Articular chondrocyte of knee joint (primary cell): Measurements from ENCODE around the gene TSSK6. TPM values are rescaled to one million over a fixed set of nuclear protein-coding genes. Genes with fewer than 3 reads are reported as not detected.

Experiments used
- total RNA-seq: library from RNA; depleted of rRNA; stranded (reverse); fragments of >200 nt; gene quantifications from 2 replicates; pipeline ENCODE4 v1.2.3, GENCODE V29; 2012

The TSSK6 gene
- 1.1 and 1.2 TPM in 2 replicates for total RNA-seq

DNA sequence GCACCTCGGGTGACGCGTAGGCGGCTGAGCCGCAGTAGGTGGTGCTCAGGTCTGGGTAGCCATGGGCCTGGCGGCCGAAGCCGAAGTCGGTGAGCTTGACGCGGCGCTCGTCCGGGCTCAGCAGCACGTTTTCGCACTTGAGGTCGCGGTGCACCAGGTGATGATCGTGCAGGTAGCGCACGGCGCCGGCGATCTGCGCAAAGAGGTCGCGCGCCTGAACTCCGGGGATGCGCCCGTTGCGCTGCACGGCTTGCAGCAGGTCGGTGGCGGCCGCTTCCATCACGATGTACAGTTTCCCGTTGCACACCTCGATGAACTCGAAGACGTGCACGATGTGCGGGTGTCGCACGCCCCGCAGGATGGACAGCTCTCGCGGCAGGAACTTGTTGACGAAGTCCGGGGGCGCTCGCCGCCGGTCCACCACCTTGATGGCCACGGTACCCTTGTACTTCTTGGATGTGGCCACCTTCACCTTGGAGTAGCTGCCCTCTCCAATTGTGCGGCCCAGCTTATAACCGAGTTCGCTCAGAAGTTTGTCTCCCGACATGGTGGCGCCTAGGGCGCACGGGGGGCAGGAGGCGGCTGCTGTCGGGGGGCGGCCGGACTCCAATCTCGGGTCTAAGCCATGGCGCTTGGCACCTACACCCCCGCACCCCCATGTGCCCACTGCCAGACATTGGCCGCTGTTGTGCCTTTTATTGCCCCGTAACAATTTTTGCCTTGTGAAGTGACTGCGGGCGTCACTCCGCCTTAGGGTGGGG is at the start of gene TSSK6:
Gene TSSK6 (minus strand): TSS at position 668 of the 761 bp plus-strand sequence. CDS start 121 bp downstream, at position 547.

DNA sequence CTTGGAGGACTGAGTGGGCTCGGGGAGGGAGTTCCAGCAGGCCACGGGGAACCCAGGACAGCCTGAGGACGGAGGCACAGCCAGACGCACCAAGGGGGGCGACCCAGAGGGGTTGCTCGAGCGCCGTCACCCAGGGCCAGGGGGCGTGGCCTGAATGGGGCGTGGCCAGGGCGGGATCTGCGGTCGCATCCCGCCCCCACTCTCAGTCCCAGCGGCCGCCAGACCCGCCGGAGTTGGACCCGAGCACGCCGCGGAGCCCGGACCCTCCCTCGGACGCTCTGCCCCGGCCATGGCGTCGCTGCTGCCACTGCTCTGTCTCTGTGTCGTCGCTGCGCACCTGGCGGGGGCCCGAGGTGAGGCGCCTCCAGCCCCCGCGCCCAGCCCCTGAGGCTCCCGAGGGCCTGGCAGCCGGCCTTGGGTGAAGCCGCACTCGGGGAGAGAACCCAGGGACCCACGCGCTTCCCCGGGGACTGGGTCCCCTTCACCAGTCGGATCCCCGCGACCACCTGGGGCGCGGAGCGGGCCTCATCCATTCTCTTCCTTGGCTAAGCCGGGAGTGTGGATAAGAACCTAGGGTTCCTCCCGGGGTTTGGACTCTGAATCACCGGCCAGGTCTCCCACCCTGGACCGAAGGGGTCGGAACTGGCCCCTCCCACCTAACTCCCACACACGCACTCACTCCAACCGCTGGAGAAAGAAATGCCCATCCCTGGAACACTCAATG is 22.9 kb upstream of the TSSK6 start, which contains the start of gene CILP2:
Gene CILP2 (plus strand): TSS at position 205 of the 724 bp plus-strand sequence. CDS start 85 bp downstream, at position 290.

DNA sequence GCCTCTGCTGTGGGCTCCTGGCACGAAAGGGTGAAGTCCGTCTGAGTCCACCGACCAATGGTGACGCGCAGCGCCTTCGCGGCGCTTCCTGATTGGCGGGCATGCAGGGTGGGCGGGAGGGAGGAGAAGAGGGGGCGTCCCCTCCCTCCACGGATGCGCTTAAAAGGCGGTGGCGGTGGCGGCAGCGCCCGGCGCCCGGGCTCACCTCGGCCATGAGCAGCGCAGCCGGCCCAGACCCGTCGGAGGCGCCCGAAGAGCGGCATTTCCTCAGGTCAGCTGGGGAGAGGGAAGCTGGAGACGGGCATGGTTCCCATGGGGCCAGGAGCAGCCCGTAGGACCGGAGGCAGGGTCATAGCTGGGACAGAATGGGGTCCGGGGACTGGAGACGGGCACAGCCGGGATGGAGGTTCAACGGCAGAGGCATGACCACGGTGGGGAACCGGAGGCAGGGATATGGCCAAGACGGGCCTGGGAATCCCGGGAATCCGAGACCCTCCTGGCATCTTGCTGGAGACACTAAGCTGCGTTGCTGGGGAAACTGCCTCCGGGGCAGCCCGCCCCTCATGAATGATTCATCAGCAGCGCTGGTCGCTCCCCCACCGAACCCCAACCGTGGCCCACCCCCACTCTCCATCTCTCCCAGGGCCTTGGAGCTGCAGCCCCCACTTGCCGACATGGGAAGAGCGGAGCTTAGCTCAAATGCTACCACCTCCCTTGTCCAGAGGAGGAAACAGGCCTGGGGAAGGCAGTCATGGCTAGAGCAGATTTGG is 13.6 kb upstream of the TSSK6 start, which contains the start of gene YJEFN3:
Gene YJEFN3 (plus strand): TSS at position 191 of the 770 bp plus-strand sequence. CDS start 22 bp downstream, at position 213.

DNA sequence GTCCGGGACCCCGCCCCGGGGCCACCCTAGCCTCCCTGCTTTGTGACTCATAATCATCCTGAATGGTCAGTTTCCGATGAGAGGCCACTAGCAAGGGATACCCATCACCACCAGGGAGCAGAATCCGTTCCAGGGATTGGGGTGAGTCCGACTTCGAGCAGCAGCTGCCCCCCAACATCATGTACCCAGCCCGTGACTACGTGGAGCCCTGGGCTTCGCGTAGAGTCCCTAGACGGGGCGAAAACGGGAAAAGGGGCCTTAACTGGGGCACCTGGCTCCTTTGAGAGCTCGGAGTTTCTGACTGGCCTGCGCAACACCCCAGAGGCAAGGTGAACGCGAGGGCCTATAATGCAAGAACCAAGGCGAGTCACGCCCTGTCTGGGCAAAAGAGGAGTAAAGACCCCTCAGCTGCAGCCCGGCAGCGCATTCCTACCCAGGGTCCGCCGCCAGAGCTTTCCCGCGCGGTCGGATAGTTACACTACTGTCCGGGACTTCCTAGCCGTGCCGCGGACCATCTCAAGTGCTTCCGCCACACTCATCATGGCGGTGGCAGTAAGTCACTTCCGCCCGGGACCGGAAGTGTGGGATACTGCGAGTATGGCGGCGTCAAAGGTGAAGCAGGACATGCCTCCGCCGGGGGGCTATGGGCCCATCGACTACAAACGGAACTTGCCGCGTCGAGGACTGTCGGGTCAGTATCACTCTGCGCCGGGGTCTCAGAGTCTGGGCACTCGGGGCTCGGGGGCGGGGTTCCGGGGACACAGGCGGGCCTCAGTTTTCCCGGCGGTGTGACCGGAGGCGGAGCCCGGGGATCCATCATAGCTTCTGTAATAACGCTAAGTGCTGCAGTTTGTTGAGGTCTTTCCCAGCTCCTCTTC is 533 bp upstream of the TSSK6 start, which contains the start of gene NDUFA13:
Gene NDUFA13 (plus strand): TSS at position 584 of the 878 bp plus-strand sequence. CDS start 14 bp downstream, at position 598.

Other genes starting within 250 kb of the TSSK6 start
- 0.65 TPM in 2 replicates for gene TM6SF2, start 242.2 kb downstream of the TSSK6 start, total RNA-seq
- 28.5 and 33.2 TPM in 2 replicates for gene SUGP1, start 195.0 kb downstream of the TSSK6 start, total RNA-seq
- gene MAU2, start 194.7 kb downstream of the TSSK6 start, total RNA-seq: 33.1 and 39.2 TPM in 2 replicates
- 39.9 and 51.1 TPM in 2 replicates for gene GATAD2A, start 109.9 kb downstream of the TSSK6 start, total RNA-seq
- 127 and 221 TPM in 2 replicates for gene NDUFA13, start 677 bp upstream of the TSSK6 start, total RNA-seq
- 0.54 and 0.65 TPM in 2 replicates for gene YJEFN3, start 13.4 kb upstream of the TSSK6 start, total RNA-seq
- gene CILP2, start 22.7 kb upstream of the TSSK6 start, total RNA-seq: 0.65 and 0.91 TPM in 2 replicates
- gene PBX4, start 103.1 kb upstream of the TSSK6 start, total RNA-seq: 1.6 and 2.6 TPM in 2 replicates
- gene LPAR2, start 112.7 kb upstream of the TSSK6 start, total RNA-seq: 0.78 and 1.5 TPM in 2 replicates
- gene GMIP, start 128.1 kb upstream of the TSSK6 start, total RNA-seq: 2.5 and 5.6 TPM in 2 replicates
- gene ATP13A1, start 148.1 kb upstream of the TSSK6 start, total RNA-seq: 32.0 and 33.2 TPM in 2 replicates
- 9.6 and 10.1 TPM in 2 replicates for gene ZNF101, start 153.3 kb upstream of the TSSK6 start, total RNA-seq
- 7.8 and 10.5 TPM in 2 replicates for gene ZNF14, start 217.6 kb upstream of the TSSK6 start, total RNA-seq